Mammary epithelial cell (primary cell): ENCODE results near the gene ANKRD13C.

Experiments
- EZH2 ChIP-seq: IDR thresholded peaks from 2 replicates; pipeline ENCODE4 v1.6.1; 2012; ENCODE audit warnings: low read length, inconsistent platforms, borderline replicate concordance
- TF ChIP-seq, protein P1 (sequence below), 2 donors: IDR thresholded peaks in 1 of 2; conservative IDR thresholded peaks in 1 of 2; 2 replicates each; pipeline ENCODE4 v1.5.1; 2011 to 2012; ENCODE audit warnings: inconsistent platforms in 2 of 2, low read length in 2 of 2, mild to moderate bottlenecking in 2 of 2, control low read depth in 1 of 2, low read depth in 1 of 2; ENCODE audit not compliant: insufficient read depth in 1 of 2; ENCODE audit errors: extremely low read depth in 1 of 2

DNA sequence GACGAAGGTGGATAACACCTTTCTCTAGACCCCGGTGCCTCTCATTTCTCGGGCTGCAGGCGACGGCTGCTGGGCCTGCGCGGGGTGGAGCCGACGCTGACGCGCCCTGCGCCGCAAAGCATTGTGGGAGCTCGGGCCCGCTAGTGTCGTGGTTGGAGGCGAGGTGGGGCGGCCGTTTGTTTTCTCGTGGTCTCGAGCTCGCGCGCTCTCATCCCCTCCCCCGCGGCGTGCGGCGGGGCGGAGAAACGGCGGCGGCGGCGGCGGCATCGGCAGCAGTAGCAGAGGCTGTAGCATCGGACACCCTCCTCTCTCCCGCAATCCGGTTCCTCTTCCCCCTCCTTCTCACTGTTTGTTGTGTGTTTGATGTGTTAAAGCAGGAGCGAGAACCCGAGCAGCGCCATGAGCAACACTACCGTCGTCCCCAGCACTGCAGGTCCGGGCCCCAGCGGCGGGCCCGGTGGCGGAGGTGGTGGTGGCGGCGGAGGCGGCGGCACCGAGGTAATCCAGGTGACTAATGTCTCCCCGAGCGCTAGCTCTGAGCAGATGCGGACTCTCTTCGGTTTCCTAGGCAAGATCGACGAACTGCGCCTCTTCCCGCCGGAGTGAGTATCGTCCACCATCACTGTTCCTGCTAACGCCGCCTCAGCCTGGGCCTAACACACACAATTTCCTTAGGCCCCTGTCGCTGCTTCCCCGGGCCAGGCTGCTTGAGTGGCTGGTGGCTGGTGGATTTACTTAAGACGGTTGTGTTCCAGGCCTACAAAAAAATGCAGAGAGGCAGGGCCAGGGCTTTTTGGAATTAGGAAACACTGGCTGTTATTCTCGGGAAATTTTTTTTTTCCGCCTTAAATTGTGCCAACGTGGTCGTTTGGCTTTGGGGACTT is 133.0 kb downstream of the ANKRD13C start, which contains the start of gene SRSF11:
- no peak for TF ChIP-seq EZH2
- TF ChIP-seq, protein P1, sequence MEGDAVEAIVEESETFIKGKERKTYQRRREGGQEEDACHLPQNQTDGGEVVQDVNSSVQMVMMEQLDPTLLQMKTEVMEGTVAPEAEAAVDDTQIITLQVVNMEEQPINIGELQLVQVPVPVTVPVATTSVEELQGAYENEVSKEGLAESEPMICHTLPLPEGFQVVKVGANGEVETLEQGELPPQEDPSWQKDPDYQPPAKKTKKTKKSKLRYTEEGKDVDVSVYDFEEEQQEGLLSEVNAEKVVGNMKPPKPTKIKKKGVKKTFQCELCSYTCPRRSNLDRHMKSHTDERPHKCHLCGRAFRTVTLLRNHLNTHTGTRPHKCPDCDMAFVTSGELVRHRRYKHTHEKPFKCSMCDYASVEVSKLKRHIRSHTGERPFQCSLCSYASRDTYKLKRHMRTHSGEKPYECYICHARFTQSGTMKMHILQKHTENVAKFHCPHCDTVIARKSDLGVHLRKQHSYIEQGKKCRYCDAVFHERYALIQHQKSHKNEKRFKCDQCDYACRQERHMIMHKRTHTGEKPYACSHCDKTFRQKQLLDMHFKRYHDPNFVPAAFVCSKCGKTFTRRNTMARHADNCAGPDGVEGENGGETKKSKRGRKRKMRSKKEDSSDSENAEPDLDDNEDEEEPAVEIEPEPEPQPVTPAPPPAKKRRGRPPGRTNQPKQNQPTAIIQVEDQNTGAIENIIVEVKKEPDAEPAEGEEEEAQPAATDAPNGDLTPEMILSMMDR (conservative IDR thresholded peaks at IDR 0.05 in 1 of 2, IDR thresholded peaks at IDR 0.05 in 1 of 2; ENCODE audit: extremely low read depth in 1 of 2, insufficient read depth in 1 of 2, low read depth in 1 of 2, low read length in 2 of 2): peak in 1 of 2 donors; percentile 11
